GM23338 (cell line): ENCODE results near the gene NUP153. TPM values are rescaled to one million over a fixed set of nuclear protein-coding genes. Genes with fewer than 3 reads are reported as not detected.
A peak's percentile ranks its signal among the peaks of the same experiment; 100 is the strongest.

Experiments
- ATAC-seq: fragments of 200-7000 bp; cut with Tn5 transposase; 3 replicates; pipeline ENCODE4 v1.9.1; 2020
- DNase-seq: peaks from one replicate; pipeline ENCODE4 v3.0.0-alpha.2; 2015; ENCODE audit warnings: low spot score
- H2AFZ ChIP-seq: fragments of 200-600 bp; sonication (generic); 2 replicates; pipeline ENCODE4 v1.8.0; 2016; ENCODE audit warnings: antibody characterized with exemption, mild to moderate bottlenecking, moderate library complexity
- H3F3A ChIP-seq: fragments of 200-600 bp; sonication (generic); replicated peaks from 2 replicates; pipeline ENCODE4 v1.8.0; 2017; ENCODE audit warnings: antibody characterized with exemption, mixed run types, low read depth
- H3K27ac ChIP-seq: fragments of 200-600 bp; sonication (generic); 2 replicates; pipeline ENCODE4 v1.6.1; 2016; ENCODE audit warnings: low read depth
- H3K27me3 ChIP-seq: fragments of 200-600 bp; sonication (generic); 2 replicates; pipeline ENCODE4 v1.8.0; 2016; ENCODE audit warnings: mild to moderate bottlenecking, mixed run types, moderate library complexity; ENCODE audit not compliant: insufficient read depth
- H3K36me3 ChIP-seq: fragments of 200-600 bp; sonication (generic); 2 replicates; pipeline ENCODE4 v1.8.0; 2016; ENCODE audit warnings: mild to moderate bottlenecking; ENCODE audit not compliant: insufficient read depth
- H3K4me1 ChIP-seq: fragments of 200-600 bp; sonication (generic); 2 replicates; pipeline ENCODE4 v1.8.0; 2016; ENCODE audit warnings: mild to moderate bottlenecking, moderate library complexity; ENCODE audit not compliant: insufficient read depth
- H3K4me2 ChIP-seq: fragments of 200-600 bp; sonication (generic); 2 replicates; pipeline ENCODE4 v1.7.1; 2017; ENCODE audit warnings: mixed run types
- H3K4me3 ChIP-seq: fragments of 200-600 bp; sonication (generic); 2 replicates; pipeline ENCODE4 v1.6.1; 2016; ENCODE audit warnings: mixed run types
- H3K79me2 ChIP-seq: fragments of 200-600 bp; sonication (generic); replicated peaks from 2 replicates; pipeline ENCODE4 v1.8.0; 2017; ENCODE audit warnings: mild to moderate bottlenecking; ENCODE audit not compliant: insufficient read depth
- H3K9me2 ChIP-seq: fragments of 200-600 bp; sonication (generic); 2 replicates; pipeline ENCODE4 v1.8.0; 2017; ENCODE audit not compliant: insufficient read depth
- H4K20me1 ChIP-seq: fragments of 200-600 bp; sonication (generic); replicated peaks from 2 replicates; pipeline ENCODE4 v1.8.0; 2017; ENCODE audit warnings: mild to moderate bottlenecking; ENCODE audit not compliant: insufficient read depth
- H3K27ac Mint-ChIP-seq: 2 replicates; pipeline ENCODE4 v1.8.0; 2020; ENCODE audit warnings: inconsistent platforms, mild to moderate bottlenecking, moderate library complexity, mixed read lengths
- H3K27me3 Mint-ChIP-seq: 3 replicates; pipeline ENCODE4 v1.8.0; 2022; ENCODE audit warnings: low read depth, mild to moderate bottlenecking, moderate library complexity, mixed read lengths, inconsistent platforms; ENCODE audit not compliant: insufficient read depth, poor library complexity
- H3K36me3 Mint-ChIP-seq: 3 replicates; pipeline ENCODE4 v1.8.0; 2021; ENCODE audit warnings: low read depth, mild to moderate bottlenecking, inconsistent platforms, moderate library complexity, mixed read lengths
- H3K4me1 Mint-ChIP-seq: 3 replicates; pipeline ENCODE4 v1.8.0; 2020; ENCODE audit warnings: mild to moderate bottlenecking, inconsistent platforms, mixed read lengths
- H3K4me3 Mint-ChIP-seq: 3 replicates; pipeline ENCODE4 v1.8.0; 2021; ENCODE audit warnings: moderate library complexity, mild to moderate bottlenecking, inconsistent platforms, mixed read lengths
- H3K9me3 Mint-ChIP-seq: 3 replicates; pipeline ENCODE4 v1.8.0; 2020; ENCODE audit warnings: moderate library complexity, mild to moderate bottlenecking, inconsistent platforms, mixed read lengths
- CREB1 ChIP-seq: fragments of 250-450 bp; sonication (Bioruptor Pico); IDR thresholded peaks from 2 replicates; pipeline ENCODE4 v1.5.0; 2020; ENCODE audit warnings: low read depth, mild to moderate bottlenecking, moderate library complexity
- EZH2 ChIP-seq: fragments of 200-600 bp; sonication (generic); IDR thresholded peaks from one replicate; pipeline ENCODE4 v1.8.0; 2017; ENCODE audit warnings: antibody characterized with exemption, mild to moderate bottlenecking, low read depth; ENCODE audit not compliant: unreplicated experiment
- EZH2phosphoT487 ChIP-seq: fragments of 200-600 bp; sonication (generic); IDR thresholded peaks from one replicate; pipeline ENCODE4 v1.8.1; 2018; ENCODE audit warnings: antibody characterized with exemption; ENCODE audit not compliant: unreplicated experiment
- JUNB ChIP-seq: IDR thresholded peaks from one replicate; pipeline ENCODE4 v1.6.1; 2016; ENCODE audit warnings: antibody characterized with exemption; ENCODE audit not compliant: unreplicated experiment
- NANOG ChIP-seq: IDR thresholded peaks from 2 replicates; pipeline ENCODE4 v1.6.1; 2016; ENCODE audit warnings: antibody characterized with exemption, borderline replicate concordance
- POLR2AphosphoS5 ChIP-seq: IDR thresholded peaks from 2 replicates; pipeline ENCODE4 v1.6.1; 2016; ENCODE audit warnings: antibody characterized with exemption, low read depth
- STAT1 ChIP-seq: IDR thresholded peaks from one replicate; pipeline ENCODE4 v1.6.1; 2016; ENCODE audit warnings: antibody characterized with exemption; ENCODE audit not compliant: unreplicated experiment
- ZNF114 ChIP-seq: fragments of 250-450 bp; sonication (Bioruptor Pico); IDR thresholded peaks from 2 replicates; pipeline ENCODE4 v1.5.0; 2020; ENCODE audit warnings: mild to moderate bottlenecking, moderate library complexity
- ZNF331 ChIP-seq: fragments of 250-450 bp; sonication (Bioruptor Pico); IDR thresholded peaks from 2 replicates; pipeline ENCODE4 v1.5.0; 2020; ENCODE audit warnings: low read depth, mild to moderate bottlenecking, moderate library complexity
- ZNF462 ChIP-seq: fragments of 250-450 bp; sonication (Bioruptor Pico); IDR thresholded peaks from 2 replicates; pipeline ENCODE4 v1.5.0; 2020; ENCODE audit warnings: mild to moderate bottlenecking, moderate library complexity
- polyA plus RNA-seq: library from polyadenylated mRNA; unstranded; fragments of >200 nt; fragmentation: Nextera tagmentation; extraction: Ambion mirVana; gene quantifications from 2 replicates; pipeline ENCODE4 v1.2.1, GENCODE V29; 2016
- total RNA-seq: library from RNA; depleted of rRNA; stranded (reverse); fragments of >200 nt; shearing (Covaris generic); gene quantifications from 2 replicates; pipeline ENCODE4 v1.2.3, GENCODE V29; 2014
- TF ChIP-seq, protein P1 (sequence below): IDR thresholded peaks from 2 replicates; pipeline ENCODE4 v1.6.1; 2016; ENCODE audit warnings: antibody characterized with exemption
- TF ChIP-seq, protein P2 (sequence below): IDR thresholded peaks from one replicate; pipeline ENCODE4 v1.6.1; 2018; ENCODE audit warnings: antibody characterized with exemption; ENCODE audit not compliant: unreplicated experiment
- TF ChIP-seq, protein P3 (sequence below), 2 experiments: fragments of 200-600 bp in 1 of 2; sonication (generic) in 1 of 2; conservative IDR thresholded peaks; 2 replicates each; pipeline versions ENCODE4 v1.5.1 to v1.6.1; 2016 to 2017; ENCODE audit warnings: antibody characterized with exemption in 2 of 2, low read depth in 2 of 2, mild to moderate bottlenecking in 2 of 2, moderate library complexity in 1 of 2

Gene NUP153
- total and polyA plus RNA-seq, 2 experiments from 2014 or later, result 23.8 to 88.4 TPM

DNA sequence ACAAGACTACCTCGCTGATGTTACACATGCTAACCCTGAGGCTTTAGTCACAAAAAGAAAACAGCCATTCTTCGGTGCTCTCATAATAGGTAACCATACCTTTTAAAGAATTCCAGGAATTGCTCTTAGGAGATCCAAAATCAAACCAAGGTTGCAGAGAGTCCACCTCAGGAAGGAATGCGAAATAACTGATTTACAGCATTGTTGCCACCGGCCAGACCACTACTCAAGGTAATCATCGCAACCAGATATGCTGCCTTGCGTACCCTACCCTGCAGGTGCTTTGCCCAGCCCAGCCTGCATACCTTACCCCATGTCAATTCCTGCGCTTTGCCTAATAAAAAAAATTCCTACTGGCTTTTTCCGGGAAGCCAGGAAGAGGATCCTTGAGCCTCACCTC, 27.0 kb downstream of the NUP153 start:
- Mint-ChIP-seq H3K27me3 (peaks cover 2% of the 10 kb centered on the region), H3K4me3 (no peak overlapping the region; the same call in 2 of the 3 replicates), H3K36me3 (peaks cover 44% of the 10 kb centered on the region), H3K9me3 (no peaks in the 10 kb centered on the region), H3K27ac (no peak overlapping the region), H3K4me1 (peaks cover 47% of the 10 kb centered on the region)
- Histone ChIP-seq H3K9me2 (no peaks in the 10 kb centered on the region), H3K79me2 (peaks cover 100% of the 10 kb centered on the region), H2AFZ (no peak overlapping the region), H4K20me1 (peaks cover 43% of the 10 kb centered on the region), H3K4me1 (peaks cover 27% of the 10 kb centered on the region), H3K4me2 (peak overlapping the region; percentile 41; the same call in 1 of the 2 replicates), H3K27me3 (no peaks in the 10 kb centered on the region), H3F3A (no peaks in the 10 kb centered on the region), H3K36me3 (peaks cover 7% of the 10 kb centered on the region), H3K4me3 (no peak overlapping the region), H3K27ac (0 out of 2 replicates have a peak overlapping the region, but pooled peaks have one; percentile 33)
- TF ChIP-seq CREB1 (CRISPR knock-in tag), result no peak
- no peak for TF ChIP-seq ZNF114 (CRISPR knock-in tag)
- TF ChIP-seq, protein P1, sequence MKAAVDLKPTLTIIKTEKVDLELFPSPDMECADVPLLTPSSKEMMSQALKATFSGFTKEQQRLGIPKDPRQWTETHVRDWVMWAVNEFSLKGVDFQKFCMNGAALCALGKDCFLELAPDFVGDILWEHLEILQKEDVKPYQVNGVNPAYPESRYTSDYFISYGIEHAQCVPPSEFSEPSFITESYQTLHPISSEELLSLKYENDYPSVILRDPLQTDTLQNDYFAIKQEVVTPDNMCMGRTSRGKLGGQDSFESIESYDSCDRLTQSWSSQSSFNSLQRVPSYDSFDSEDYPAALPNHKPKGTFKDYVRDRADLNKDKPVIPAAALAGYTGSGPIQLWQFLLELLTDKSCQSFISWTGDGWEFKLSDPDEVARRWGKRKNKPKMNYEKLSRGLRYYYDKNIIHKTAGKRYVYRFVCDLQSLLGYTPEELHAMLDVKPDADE, result no peak
- no peak for TF ChIP-seq STAT1
- no peak for TF ChIP-seq NANOG
- no peak for TF ChIP-seq EZH2phosphoT487
- TF ChIP-seq, protein P2, sequence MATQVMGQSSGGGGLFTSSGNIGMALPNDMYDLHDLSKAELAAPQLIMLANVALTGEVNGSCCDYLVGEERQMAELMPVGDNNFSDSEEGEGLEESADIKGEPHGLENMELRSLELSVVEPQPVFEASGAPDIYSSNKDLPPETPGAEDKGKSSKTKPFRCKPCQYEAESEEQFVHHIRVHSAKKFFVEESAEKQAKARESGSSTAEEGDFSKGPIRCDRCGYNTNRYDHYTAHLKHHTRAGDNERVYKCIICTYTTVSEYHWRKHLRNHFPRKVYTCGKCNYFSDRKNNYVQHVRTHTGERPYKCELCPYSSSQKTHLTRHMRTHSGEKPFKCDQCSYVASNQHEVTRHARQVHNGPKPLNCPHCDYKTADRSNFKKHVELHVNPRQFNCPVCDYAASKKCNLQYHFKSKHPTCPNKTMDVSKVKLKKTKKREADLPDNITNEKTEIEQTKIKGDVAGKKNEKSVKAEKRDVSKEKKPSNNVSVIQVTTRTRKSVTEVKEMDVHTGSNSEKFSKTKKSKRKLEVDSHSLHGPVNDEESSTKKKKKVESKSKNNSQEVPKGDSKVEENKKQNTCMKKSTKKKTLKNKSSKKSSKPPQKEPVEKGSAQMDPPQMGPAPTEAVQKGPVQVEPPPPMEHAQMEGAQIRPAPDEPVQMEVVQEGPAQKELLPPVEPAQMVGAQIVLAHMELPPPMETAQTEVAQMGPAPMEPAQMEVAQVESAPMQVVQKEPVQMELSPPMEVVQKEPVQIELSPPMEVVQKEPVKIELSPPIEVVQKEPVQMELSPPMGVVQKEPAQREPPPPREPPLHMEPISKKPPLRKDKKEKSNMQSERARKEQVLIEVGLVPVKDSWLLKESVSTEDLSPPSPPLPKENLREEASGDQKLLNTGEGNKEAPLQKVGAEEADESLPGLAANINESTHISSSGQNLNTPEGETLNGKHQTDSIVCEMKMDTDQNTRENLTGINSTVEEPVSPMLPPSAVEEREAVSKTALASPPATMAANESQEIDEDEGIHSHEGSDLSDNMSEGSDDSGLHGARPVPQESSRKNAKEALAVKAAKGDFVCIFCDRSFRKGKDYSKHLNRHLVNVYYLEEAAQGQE, result no peak
- no peak for TF ChIP-seq EZH2
- no peak for TF ChIP-seq POLR2AphosphoS5
- TF ChIP-seq ZNF462 (CRISPR knock-in tag), result no peak
- no peak for TF ChIP-seq JUNB
- TF ChIP-seq, protein P3, sequence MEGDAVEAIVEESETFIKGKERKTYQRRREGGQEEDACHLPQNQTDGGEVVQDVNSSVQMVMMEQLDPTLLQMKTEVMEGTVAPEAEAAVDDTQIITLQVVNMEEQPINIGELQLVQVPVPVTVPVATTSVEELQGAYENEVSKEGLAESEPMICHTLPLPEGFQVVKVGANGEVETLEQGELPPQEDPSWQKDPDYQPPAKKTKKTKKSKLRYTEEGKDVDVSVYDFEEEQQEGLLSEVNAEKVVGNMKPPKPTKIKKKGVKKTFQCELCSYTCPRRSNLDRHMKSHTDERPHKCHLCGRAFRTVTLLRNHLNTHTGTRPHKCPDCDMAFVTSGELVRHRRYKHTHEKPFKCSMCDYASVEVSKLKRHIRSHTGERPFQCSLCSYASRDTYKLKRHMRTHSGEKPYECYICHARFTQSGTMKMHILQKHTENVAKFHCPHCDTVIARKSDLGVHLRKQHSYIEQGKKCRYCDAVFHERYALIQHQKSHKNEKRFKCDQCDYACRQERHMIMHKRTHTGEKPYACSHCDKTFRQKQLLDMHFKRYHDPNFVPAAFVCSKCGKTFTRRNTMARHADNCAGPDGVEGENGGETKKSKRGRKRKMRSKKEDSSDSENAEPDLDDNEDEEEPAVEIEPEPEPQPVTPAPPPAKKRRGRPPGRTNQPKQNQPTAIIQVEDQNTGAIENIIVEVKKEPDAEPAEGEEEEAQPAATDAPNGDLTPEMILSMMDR (conservative IDR thresholded peaks at IDR 0.05; ENCODE audit: low read depth in 2 of 2), result no peak
- no peak for TF ChIP-seq ZNF331
- DNase-seq (peak; percentile 69), ATAC-seq (peak; percentile 89)
